HepG2 (cell line): Measurements from ENCODE around the gene HIC1. TPM values are rescaled to one million over a fixed set of nuclear protein-coding genes. Genes with fewer than 3 reads are reported as not detected.

Source experiments
- ATAC-seq: fragments of 200-7000 bp; cut with Tn5 transposase; 3 replicates; pipeline ENCODE4 v1.9.1; 2020; ENCODE audit warnings: mild to moderate bottlenecking, moderate library complexity
- BruUV-seq: library from RNA; stranded (reverse); fragments of 400-500 nt; replicated peaks from 2 replicates; lab custom pipeline; 2021; lab: Mats Ljungman, UMichigan
- CTCF ChIA-PET: fragments of 300-600 bp; formaldehyde crosslinking; extraction: SDS; loops from one replicate; lab custom pipeline; 2021; ENCODE audit warnings: low total read pairs, inconsistent platforms, low intra/inter-chr PET ratio; lab: Yijun Ruan, JAX
- POLR2A ChIA-PET: fragments of 350-600 bp; sonication (Branson Sonifier 250); formaldehyde crosslinking; loops from one replicate; lab custom pipeline; 2020; ENCODE audit warnings: antibody characterized with exemption, inconsistent platforms; lab: Yijun Ruan, JAX
- DNase-seq: peaks from one replicate; pipeline ENCODE4 v3.0.0-alpha.2; 2015; ENCODE audit warnings: low spot score
- FAIRE-seq: peaks from 3 replicates; lab custom pipeline; 2011; peaks lifted over from hg19 to GRCh38; lab: Jason Lieb, UNC
- H2AFZ ChIP-seq: one replicate; pipeline ENCODE4 v1.6.1; 2011; ENCODE audit warnings: low read length, inconsistent platforms
- H3K27ac ChIP-seq: fragments of 300-600 bp; 3 replicates; pipeline ENCODE4 v1.8.0; 2011; ENCODE audit warnings: mixed run types, mild to moderate bottlenecking, mixed read lengths, low read length, inconsistent platforms; ENCODE audit not compliant: insufficient read depth; ENCODE audit errors: extremely low read length
- H3K27me3 ChIP-seq, 2 experiments: fragments of 200-600 bp in 1 of 2; 2 replicates in 1 of 2; 3 replicates in 1 of 2; pipeline versions ENCODE4 v1.6.0 to v1.8.0; 2011; ENCODE audit warnings: low read length in 2 of 2, mild to moderate bottlenecking in 2 of 2, moderate library complexity in 2 of 2, inconsistent platforms in 1 of 2; ENCODE audit not compliant: insufficient read depth in 2 of 2, control insufficient read depth in 1 of 2
- H3K36me3 ChIP-seq, 2 experiments: fragments of 200-600 bp in 1 of 2; replicated peaks in 1 of 2; 2 replicates in 1 of 2; 3 replicates in 1 of 2; pipeline versions ENCODE4 v1.5.1 to v1.8.0; 2011; ENCODE audit warnings: low read length in 2 of 2, inconsistent platforms in 1 of 2; ENCODE audit not compliant: insufficient read depth in 2 of 2, control insufficient read depth in 1 of 2
- H3K4me1 ChIP-seq: 2 replicates; pipeline ENCODE4 v1.5.1; 2012; ENCODE audit warnings: low read length, inconsistent platforms; ENCODE audit not compliant: insufficient read depth
- H3K4me2 ChIP-seq: 2 replicates; pipeline ENCODE4 v1.6.0; 2011; ENCODE audit warnings: low read depth, low read length, inconsistent platforms
- H3K4me3 ChIP-seq, 3 experiments: fragments of 200-600 bp in 1 of 3; sonication (generic), shearing (Covaris generic) in 1 of 3; replicated peaks in 1 of 3; 2 replicates each; pipeline ENCODE4 v1.5.1; 2011 to 2016; ENCODE audit warnings: low read length in 3 of 3, inconsistent platforms in 2 of 3, low read depth in 2 of 3, mild to moderate bottlenecking in 2 of 3, control low read depth in 1 of 3, mixed read lengths in 1 of 3; ENCODE audit not compliant: insufficient read depth in 1 of 3
- H3K79me2 ChIP-seq: one replicate; pipeline ENCODE4 v1.6.1; 2011; ENCODE audit warnings: low read length, inconsistent platforms; ENCODE audit not compliant: insufficient read depth
- H3K9ac ChIP-seq: 2 replicates; pipeline ENCODE4 v1.6.0; 2011; ENCODE audit warnings: mild to moderate bottlenecking, low read depth, low read length, inconsistent platforms; ENCODE audit not compliant: insufficient read depth
- H3K9me3 ChIP-seq: 2 replicates; pipeline ENCODE4 v1.5.1; 2012; ENCODE audit warnings: mild to moderate bottlenecking, low read length
- H4K20me1 ChIP-seq: 2 replicates; pipeline ENCODE4 v1.6.0; 2011; ENCODE audit warnings: inconsistent platforms, mild to moderate bottlenecking, low read length, moderate library complexity; ENCODE audit not compliant: insufficient read depth
- ARNT2 ChIP-seq: sonication (generic); formaldehyde crosslinking; IDR thresholded peaks from 2 replicates; pipeline ENCODE4 v1.8.0; 2022; ENCODE audit warnings: mild to moderate bottlenecking, low read depth, missing genetic modification reagents, moderate library complexity
- ATF4 ChIP-seq, 2 experiments: fragments of 450-650 bp in 1 of 2; sonication (generic) in 1 of 2; formaldehyde crosslinking; IDR thresholded peaks; 2 replicates each; pipeline versions ENCODE4 v1.5.0 to v1.8.0; 2020 to 2022; ENCODE audit warnings: mild to moderate bottlenecking in 1 of 2, missing genetic modification reagents in 1 of 2
- FOXM1 ChIP-seq: sonication (generic); formaldehyde crosslinking; IDR thresholded peaks from 2 replicates; pipeline ENCODE4 v1.5.0; 2020; ENCODE audit warnings: missing genetic modification reagents
- HIC2 ChIP-seq: sonication (generic); formaldehyde crosslinking; IDR thresholded peaks from 2 replicates; pipeline ENCODE4 v1.9.0; 2022; ENCODE audit warnings: low read depth, missing genetic modification reagents
- HIVEP1 ChIP-seq: sonication (generic); formaldehyde crosslinking; IDR thresholded peaks from 2 replicates; pipeline ENCODE4 v1.4.0; 2020; ENCODE audit warnings: mild to moderate bottlenecking, missing genetic modification reagents
- JUNB ChIP-seq: sonication (generic); formaldehyde crosslinking; IDR thresholded peaks from 2 replicates; pipeline ENCODE4 v1.8.0; 2022; ENCODE audit warnings: missing genetic modification reagents, mild to moderate bottlenecking, borderline replicate concordance
- NBN ChIP-seq: fragments of 450-650 bp; conservative IDR thresholded peaks from 2 replicates; pipeline ENCODE4 v1.6.1; 2017
- NFRKB ChIP-seq: fragments of 450-650 bp; IDR thresholded peaks from 2 replicates; pipeline ENCODE4 v1.6.1; 2017
- RFX1 ChIP-seq: fragments of 450-650 bp; IDR thresholded peaks from 2 replicates; pipeline ENCODE4 v1.6.1; 2017
- RFX3 ChIP-seq: IDR thresholded peaks from 2 replicates; pipeline ENCODE4 v1.6.1; 2016; ENCODE audit warnings: missing biosample characterization, missing genetic modification reagents
- SRSF4 ChIP-seq: fragments of 200-400 bp; formaldehyde crosslinking; IDR thresholded peaks from one replicate; pipeline ENCODE4 v1.6.1; 2018; ENCODE audit warnings: mild to moderate bottlenecking, low read depth, low read length, moderate library complexity; ENCODE audit not compliant: poor library complexity, severe bottlenecking
- XBP1 ChIP-seq: sonication (generic); formaldehyde crosslinking; IDR thresholded peaks from 2 replicates; pipeline ENCODE4 v1.5.0; 2020; ENCODE audit warnings: missing genetic modification reagents
- YEATS2 ChIP-seq: sonication (generic); formaldehyde crosslinking; IDR thresholded peaks from 2 replicates; pipeline ENCODE4 v1.4.0; 2020; ENCODE audit warnings: missing genetic modification reagents, borderline replicate concordance
- ZNF124 ChIP-seq: sonication (generic); formaldehyde crosslinking; IDR thresholded peaks from 2 replicates; pipeline ENCODE4 v1.4.0; 2020; ENCODE audit warnings: missing genetic modification reagents
- ZNF260 ChIP-seq: sonication (generic); formaldehyde crosslinking; IDR thresholded peaks from 2 replicates; pipeline ENCODE4 v1.4.0; 2020; ENCODE audit warnings: missing genetic modification reagents, low read depth, mild to moderate bottlenecking, borderline replicate concordance
- ZNF292 ChIP-seq: sonication (generic); formaldehyde crosslinking; IDR thresholded peaks from 2 replicates; pipeline ENCODE4 v1.8.1; 2022; ENCODE audit warnings: mild to moderate bottlenecking, low read depth, missing genetic modification reagents, borderline replicate concordance
- ZNF33A ChIP-seq: sonication (generic); formaldehyde crosslinking; IDR thresholded peaks from 2 replicates; pipeline ENCODE4 v1.5.1; 2020; ENCODE audit warnings: missing genetic modification reagents, mild to moderate bottlenecking, moderate library complexity, borderline replicate concordance
- ZNF343 ChIP-seq: sonication (generic); formaldehyde crosslinking; IDR thresholded peaks from 2 replicates; pipeline ENCODE4 v1.4.0; 2020; ENCODE audit warnings: mild to moderate bottlenecking, missing genetic modification reagents
- ZNF792 ChIP-seq: IDR thresholded peaks from 2 replicates; pipeline ENCODE4 v1.6.1; 2016
- WGBS: methylation state at CpG from one replicate; pipeline ENCODE4 v1.1.6; 2017; ENCODE audit warnings: low lambda C conversion rate; 5-methylcytosine and 5-hydroxymethylcytosine counted together
- in situ Hi-C: cut with HindIII; loops from 2 replicates; pipeline ENCODE4 v1.10.0; 2017; ENCODE audit warnings: low pct_unique_long_range_greater_than_20kb; ENCODE audit not compliant: extremely low pct_ligation_motif_present
- intact Hi-C: fragments of 100-400 bp; cut with micrococcal nuclease; formaldehyde crosslinking; loops from one replicate; pipeline ENCODE4 v1.10.0; 2022; ENCODE audit not compliant: unreplicated experiment
- polyA plus RNA-seq, 8 experiments: library from polyadenylated mRNA; depleted of rRNA in 3 of 8; stranded (reverse) in 7 of 8; unstranded in 1 of 8; fragments of >200 nt; fragmentation: Illumina TruSeq in 4 of 8; extraction: Trizol in 4 of 8; gene quantifications; 2 replicates each; pipeline versions ENCODE4 v1.2.1 to v1.2.3, GENCODE V29; 2011 to 2016; ENCODE audit warnings: low read depth in 4 of 8, missing spikeins in 1 of 8, mixed read lengths in 1 of 8; ENCODE audit not compliant: insufficient read depth in 1 of 8
- total RNA-seq, 5 experiments: library from RNA; depleted of rRNA; stranded (reverse); fragments of >200 nt; fragmentation: Illumina TruSeq; extraction: Trizol; gene quantifications; 2 replicates each; pipeline ENCODE4 v1.2.3, GENCODE V29; 2016; ENCODE audit warnings: low read depth in 1 of 5

HIC1 gene
- total and polyA plus RNA-seq, 2 of the 13 experiments (the other 11 are each of a cell fraction or from before 2014, with no cell fraction given) = 0.04 to 0.31 TPM

GRCh38 chr17:2106308-2106955, 51.5 kb downstream of the HIC1 start (continued):
- no peak for TF ChIP-seq ATF4 (CRISPR knock-in tag; IDR thresholded peaks at IDR 0.05)
- TF ChIP-seq, all 625 proteins: peak for 0

GRCh38 chr17:2107050-2107449, 52.1 kb downstream of the HIC1 start:
- in situ Hi-C loops = no loop called here
- Histone ChIP-seq H2AFZ (no peak overlapping the region), H4K20me1 (no peaks in the 10 kb centered on the region), H3K79me2 (no peaks in the 10 kb centered on the region), H3K4me1 (peaks cover 23% of the 10 kb centered on the region), H3K9ac (no peak overlapping the region), H3K27ac (no peak overlapping the region), H3K36me3 (peaks cover 0 to 8% of the 10 kb centered on the region in 2 experiments; a peak in 2 of 5 replicates), H3K9me3 (no peaks in the 10 kb centered on the region), H3K4me2 (no peak overlapping the region), H3K4me3 (no peak overlapping the region), H3K27me3 (no peaks in the 10 kb centered on the region)
- TF ChIP-seq JUNB (CRISPR knock-in tag) = no peak
- no peak for TF ChIP-seq YEATS2
- TF ChIP-seq NFRKB = no peak
- TF ChIP-seq ZNF260 (CRISPR knock-in tag) = no peak
- TF ChIP-seq RFX3 (CRISPR knock-in tag) = no peak
- no peak for TF ChIP-seq RFX1
- TF ChIP-seq XBP1 (CRISPR knock-in tag) = no peak
- TF ChIP-seq SRSF4 = no peak
- TF ChIP-seq ZNF792 (CRISPR knock-in tag) = no peak
- no peak for TF ChIP-seq FOXM1 (CRISPR knock-in tag)
- TF ChIP-seq ZNF292 (CRISPR knock-in tag) = no peak
- TF ChIP-seq ZNF33A (CRISPR knock-in tag) = no peak
- no peak for TF ChIP-seq NBN
- no peak for TF ChIP-seq ZNF124 (CRISPR knock-in tag)
- no peak for TF ChIP-seq ZNF343 (CRISPR knock-in tag)
- TF ChIP-seq HIVEP1 (CRISPR knock-in tag) = no peak
- TF ChIP-seq ARNT2 (CRISPR knock-in tag) = no peak
- TF ChIP-seq HIC2 (CRISPR knock-in tag) = no peak
- CTCF ChIA-PET = no interaction called here
- whole genome bisulfite sequencing = 100% methylated on average over 2 of the region's 2 CpGs
- intact Hi-C loops = no loop called here
- no peak for ATAC-seq
- BruUV-seq = no TSS peak
- POLR2A ChIA-PET = no interaction called here
- FAIRE-seq = no peak
- DNase-seq = no peak
